ENCODE results near the gene CACNG4. TPM values are rescaled to one million over a fixed set of nuclear protein-coding genes. Genes with fewer than 3 reads are reported as not detected.

CACNG4 gene
- total RNA-seq, 4 donors from 2014 or later, result not detected

DNA sequence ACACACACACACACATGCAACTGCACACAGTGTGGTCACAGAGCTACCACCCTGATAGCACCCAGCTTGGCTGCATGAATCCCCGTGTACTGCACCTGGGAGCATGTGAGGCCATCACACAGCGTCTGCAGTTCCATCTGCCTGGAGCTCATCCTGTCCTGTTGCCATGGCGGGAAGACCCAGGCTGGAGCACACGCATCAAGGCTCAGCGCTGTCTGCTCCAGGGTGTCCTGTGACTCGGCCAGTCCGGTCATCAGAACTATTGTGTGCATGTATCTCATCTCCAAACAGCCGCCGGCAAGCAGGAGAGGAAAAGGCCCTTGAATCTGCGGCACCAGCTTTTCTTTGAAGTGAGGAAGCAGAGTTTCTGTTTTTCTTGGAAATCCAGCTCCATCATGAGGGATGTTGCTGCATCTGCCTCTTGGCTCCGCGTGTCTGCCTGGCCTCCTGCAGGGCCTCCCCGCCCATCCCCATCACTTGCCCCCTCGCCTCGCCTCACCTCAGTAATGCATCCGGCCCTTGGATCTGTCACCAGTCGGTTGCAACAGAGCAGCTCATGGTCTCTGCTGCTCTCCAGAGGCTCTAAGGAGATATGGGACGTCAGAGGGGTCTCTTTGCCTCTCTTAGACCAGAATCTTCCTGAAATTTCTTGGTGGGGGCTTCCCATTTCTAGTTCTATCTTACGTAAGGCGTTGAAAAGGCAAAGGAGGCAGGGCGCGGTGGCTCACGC is 23.7 kb downstream of the CACNG4 start:
- TF ChIP-seq, protein P1, sequence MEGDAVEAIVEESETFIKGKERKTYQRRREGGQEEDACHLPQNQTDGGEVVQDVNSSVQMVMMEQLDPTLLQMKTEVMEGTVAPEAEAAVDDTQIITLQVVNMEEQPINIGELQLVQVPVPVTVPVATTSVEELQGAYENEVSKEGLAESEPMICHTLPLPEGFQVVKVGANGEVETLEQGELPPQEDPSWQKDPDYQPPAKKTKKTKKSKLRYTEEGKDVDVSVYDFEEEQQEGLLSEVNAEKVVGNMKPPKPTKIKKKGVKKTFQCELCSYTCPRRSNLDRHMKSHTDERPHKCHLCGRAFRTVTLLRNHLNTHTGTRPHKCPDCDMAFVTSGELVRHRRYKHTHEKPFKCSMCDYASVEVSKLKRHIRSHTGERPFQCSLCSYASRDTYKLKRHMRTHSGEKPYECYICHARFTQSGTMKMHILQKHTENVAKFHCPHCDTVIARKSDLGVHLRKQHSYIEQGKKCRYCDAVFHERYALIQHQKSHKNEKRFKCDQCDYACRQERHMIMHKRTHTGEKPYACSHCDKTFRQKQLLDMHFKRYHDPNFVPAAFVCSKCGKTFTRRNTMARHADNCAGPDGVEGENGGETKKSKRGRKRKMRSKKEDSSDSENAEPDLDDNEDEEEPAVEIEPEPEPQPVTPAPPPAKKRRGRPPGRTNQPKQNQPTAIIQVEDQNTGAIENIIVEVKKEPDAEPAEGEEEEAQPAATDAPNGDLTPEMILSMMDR (IDR thresholded peaks at IDR 0.05; ENCODE audit: low read depth), result no peak

DNA sequence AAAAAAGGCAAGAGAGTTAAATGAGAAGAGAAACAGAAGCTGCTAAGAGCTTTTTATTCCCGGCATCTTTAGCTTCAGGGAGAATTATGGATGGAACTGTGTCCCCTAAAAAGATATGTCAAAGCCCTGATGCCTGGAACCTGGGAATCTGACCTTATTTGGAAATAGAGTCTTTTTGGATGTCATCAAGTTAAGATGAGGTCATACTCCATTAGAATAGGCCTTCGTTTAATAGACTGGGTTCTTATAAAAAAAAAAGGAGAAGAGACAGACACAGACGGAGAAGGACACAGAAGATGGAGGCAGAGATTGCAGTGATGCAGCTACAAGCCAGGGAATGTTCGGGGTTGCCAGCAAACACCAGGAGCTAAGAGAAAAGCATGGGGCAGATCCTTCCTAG is 24.6 kb downstream of the CACNG4 start:
- TF ChIP-seq, protein P1 (IDR thresholded peaks at IDR 0.05; ENCODE audit: low read depth), result no peak

DNA sequence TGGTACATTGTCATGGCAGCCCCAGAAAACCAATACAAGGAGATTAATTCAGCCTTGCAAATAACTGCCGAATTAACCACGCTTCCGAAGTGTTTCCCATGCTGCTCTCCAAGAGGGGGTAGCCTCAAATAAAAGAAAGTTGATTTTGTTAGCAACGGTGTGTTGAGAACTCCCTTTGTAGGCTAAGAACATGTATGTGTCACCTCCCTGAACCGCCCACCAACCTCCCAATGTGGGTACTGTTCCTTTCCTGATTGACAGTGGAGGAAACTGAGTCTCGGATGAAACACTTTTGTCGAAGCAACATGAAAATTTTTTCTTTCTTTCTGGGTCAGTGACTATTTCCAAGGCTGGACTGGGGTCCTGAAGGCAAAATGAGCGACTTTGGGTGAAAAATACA is 25.1 kb downstream of the CACNG4 start:
- TF ChIP-seq, protein P1 (IDR thresholded peaks at IDR 0.05; ENCODE audit: low read depth), result no peak

DNA sequence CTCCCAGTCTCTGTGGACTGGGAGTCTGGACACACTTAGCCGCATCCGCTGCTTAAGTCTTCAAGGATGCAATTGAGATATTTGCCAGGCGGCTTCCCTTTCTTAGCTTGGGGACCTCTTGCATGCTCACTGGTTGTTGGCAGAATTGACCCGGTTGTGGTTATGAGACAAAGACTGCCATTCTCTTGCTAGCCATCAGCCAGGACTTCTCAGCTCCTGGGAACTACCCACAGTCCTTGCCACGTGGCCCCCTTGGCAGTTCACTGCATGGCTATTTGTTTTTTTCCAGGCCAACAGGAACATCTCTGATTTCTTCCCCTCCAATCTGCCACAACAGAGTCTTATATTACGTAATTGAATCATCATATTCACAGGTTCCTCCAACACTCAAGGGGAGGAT is 25.5 kb downstream of the CACNG4 start:
- TF ChIP-seq, protein P1 (IDR thresholded peaks at IDR 0.05; ENCODE audit: low read depth), result no peak

DNA sequence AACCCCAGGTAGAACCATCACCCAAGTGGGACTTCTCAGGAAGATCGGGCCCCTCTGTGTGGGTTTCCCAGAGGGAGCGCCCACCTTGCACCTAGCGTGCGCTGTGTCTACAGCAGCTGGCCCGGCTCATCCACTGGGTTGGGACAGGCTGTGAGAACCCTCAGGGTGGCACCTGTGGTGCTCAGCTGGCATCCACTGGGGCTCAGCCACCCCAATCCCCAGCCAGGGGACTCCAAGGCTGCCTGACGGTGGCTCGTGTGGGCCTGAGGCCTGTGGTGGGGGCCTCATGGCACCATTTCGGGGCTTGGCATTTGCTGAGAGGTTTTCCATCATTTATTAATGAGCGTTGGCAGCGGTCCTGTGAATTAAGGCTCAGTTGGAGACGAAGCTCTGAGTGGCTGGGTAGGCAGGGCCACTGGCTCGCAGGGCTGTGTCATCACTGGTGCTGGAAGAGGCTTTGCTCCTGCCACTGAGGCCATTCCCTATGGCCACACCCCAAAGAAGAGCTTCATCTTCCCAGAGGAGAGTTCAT is 28.5 kb downstream of the CACNG4 start:
- TF ChIP-seq, protein P1 (IDR thresholded peaks at IDR 0.05; ENCODE audit: low read depth), result no peak

DNA sequence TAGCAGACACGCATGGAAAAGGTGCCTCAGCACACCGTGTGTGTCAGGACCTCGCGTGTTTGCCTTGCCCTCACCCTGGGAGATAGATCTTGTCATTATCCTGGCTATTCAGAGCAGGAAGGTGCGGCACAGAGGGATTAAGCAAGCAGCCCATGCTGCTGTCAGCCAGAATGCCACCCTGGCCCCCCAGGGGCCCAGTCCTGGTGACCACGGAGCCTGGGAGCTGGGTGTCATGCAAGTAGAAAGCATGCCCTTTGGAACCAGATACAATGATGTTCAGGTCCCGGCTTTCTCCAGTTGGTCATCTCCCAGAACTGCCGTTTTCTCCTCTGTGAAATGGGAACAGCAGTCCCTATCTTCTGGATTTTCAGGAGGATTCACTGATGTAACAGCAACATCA is 29.9 kb downstream of the CACNG4 start:
- TF ChIP-seq, protein P1 (IDR thresholded peaks at IDR 0.05; ENCODE audit: low read depth), result no peak

DNA sequence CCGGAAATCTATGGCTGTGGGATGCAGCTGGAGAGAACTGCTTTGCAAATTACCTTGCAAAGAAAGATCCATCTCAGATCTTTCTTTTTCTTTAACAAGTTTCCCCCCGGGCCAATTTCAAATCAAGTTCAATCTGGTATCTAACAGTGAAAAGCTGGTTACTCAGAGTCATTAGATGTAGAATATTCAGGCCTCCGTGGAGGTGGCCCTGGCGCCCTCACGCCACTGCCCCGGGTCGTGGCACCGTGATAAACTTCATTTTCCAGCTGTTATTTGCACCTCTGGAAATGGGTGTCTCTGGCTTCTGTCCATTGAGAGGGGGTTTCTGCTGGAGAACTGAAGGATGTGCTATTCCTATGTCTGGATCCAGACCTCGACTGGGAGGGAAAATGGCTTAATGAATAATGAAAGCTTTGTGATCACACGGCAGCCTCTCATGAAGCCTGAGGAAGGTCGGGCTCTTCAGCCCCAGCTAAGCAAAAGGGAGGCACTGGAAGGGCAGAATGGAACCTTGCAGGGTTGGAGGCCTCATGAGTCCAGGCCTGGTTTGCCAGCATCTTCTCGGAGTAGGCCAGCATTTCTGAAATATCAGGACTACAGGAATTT is 30.5 kb downstream of the CACNG4 start:
- TF ChIP-seq, protein P1 (IDR thresholded peaks at IDR 0.05; ENCODE audit: low read depth), result no peak
